GM19238 (cell line): Measurements from ENCODE around the gene LRRC45.

Experiments
- DNase-seq: peaks from one replicate; pipeline ENCODE4 v3.0.0; 2011; ENCODE audit warnings: low spot score; ENCODE audit not compliant: insufficient read length

Gene LRRC45

GRCh38 chr17:82007228-82007494 is 15.9 kb upstream of the LRRC45 start:
- DNase-seq = no peak

GRCh38 chr17:82007495-82008257 is 15.4 kb upstream of the LRRC45 start:
- no peak for DNase-seq

- no peak for DNase-seq
Measured at GRCh38 chr17:82008258-82008940, 14.7 kb upstream of the LRRC45 start.

GRCh38 chr17:82008941-82009405 is 14.1 kb upstream of the LRRC45 start:
- DNase-seq = no peak

GRCh38 chr17:82009413-82009812 is 13.7 kb upstream of the LRRC45 start:
- no peak for DNase-seq

GRCh38 chr17:82010575-82011525 is 12.3 kb upstream of the LRRC45 start:
- no peak for DNase-seq

- no peak for DNase-seq
Measured at GRCh38 chr17:82011617-82012187, 11.4 kb upstream of the LRRC45 start.

GRCh38 chr17:82012261-82012639 is 10.9 kb upstream of the LRRC45 start:
- no peak for DNase-seq

- DNase-seq = no peak
Measured at GRCh38 chr17:82012640-82013295, 10.3 kb upstream of the LRRC45 start.

GRCh38 chr17:82013341-82013740 is 9.8 kb upstream of the LRRC45 start:
- no peak for DNase-seq

GRCh38 chr17:82013772-82014321 is 9.3 kb upstream of the LRRC45 start:
- DNase-seq = no peak

- no peak for DNase-seq
Measured at GRCh38 chr17:82014432-82014831, 8.7 kb upstream of the LRRC45 start.

GRCh38 chr17:82014971-82015310 is 8.2 kb upstream of the LRRC45 start:
- no peak for DNase-seq

- DNase-seq = no peak
Measured at GRCh38 chr17:82015311-82015971, 7.7 kb upstream of the LRRC45 start.

- DNase-seq = no peak
Measured at GRCh38 chr17:82016061-82016874, 6.8 kb upstream of the LRRC45 start.

- no peak for DNase-seq
Measured at GRCh38 chr17:82016875-82017459, 6.1 kb upstream of the LRRC45 start.

GRCh38 chr17:82017612-82018151 is 5.4 kb upstream of the LRRC45 start:
- DNase-seq = no peak

GRCh38 chr17:82018152-82018988 is 4.7 kb upstream of the LRRC45 start:
- DNase-seq = no peak
